HUDEP-2 (cell line): ENCODE measurements around the gene PKP4.

Source experiments
- DNase-seq, 76 experiments: peaks; one replicate each; lab custom pipeline; 2025; ENCODE audit not compliant: unreplicated experiment in 76 of 76; lab: John Stamatoyannopoulos, UW

PKP4 gene

GRCh38 chr2:158634627-158635026, 177.9 kb downstream of the PKP4 start:
- DNase-seq, result no peak

- DNase-seq, result no peak
Observed at GRCh38 chr2:158635961-158636601, 179.3 kb downstream of the PKP4 start.

- DNase-seq, result no peak
Observed at GRCh38 chr2:158637357-158637756, 180.6 kb downstream of the PKP4 start.

GRCh38 chr2:158644139-158644538, 187.4 kb downstream of the PKP4 start:
- DNase-seq, result no peak

- no peak for DNase-seq
Observed at GRCh38 chr2:158645299-158645698, 188.5 kb downstream of the PKP4 start.

- DNase-seq, result no peak
Observed at GRCh38 chr2:158647436-158648231, 190.9 kb downstream of the PKP4 start.

GRCh38 chr2:158649846-158650245, 193.1 kb downstream of the PKP4 start:
- no peak for DNase-seq

GRCh38 chr2:158650646-158651357, 194.1 kb downstream of the PKP4 start:
- no peak for DNase-seq

- no peak for DNase-seq
Observed at GRCh38 chr2:158651358-158652057, 194.8 kb downstream of the PKP4 start.

- no peak for DNase-seq
Observed at GRCh38 chr2:158655628-158656027, 198.9 kb downstream of the PKP4 start.

- no peak for DNase-seq
Observed at GRCh38 chr2:158656492-158657229, 199.9 kb downstream of the PKP4 start.

GRCh38 chr2:158658396-158658795, 201.6 kb downstream of the PKP4 start:
- no peak for DNase-seq

- no peak for DNase-seq
Observed at GRCh38 chr2:158659483-158659882, 202.7 kb downstream of the PKP4 start.

GRCh38 chr2:158661231-158661630, 204.5 kb downstream of the PKP4 start:
- no peak for DNase-seq

- DNase-seq, result no peak
Observed at GRCh38 chr2:158662421-158662820, 205.7 kb downstream of the PKP4 start.

GRCh38 chr2:158663796-158664195, 207.0 kb downstream of the PKP4 start:
- DNase-seq, result no peak

- no peak for DNase-seq
Observed at GRCh38 chr2:158664987-158665386, 208.2 kb downstream of the PKP4 start.

- no peak for DNase-seq
Observed at GRCh38 chr2:158665536-158666302, 209.0 kb downstream of the PKP4 start.

GRCh38 chr2:158666969-158667368, 210.2 kb downstream of the PKP4 start:
- no peak for DNase-seq

- no peak for DNase-seq
Observed at GRCh38 chr2:158667586-158667985, 210.8 kb downstream of the PKP4 start.
